GM18511 (cell line): ENCODE data around the gene TBL1XR1.

Source experiments
- ATAC-seq: cut with Tn5 transposase; IDR thresholded peaks from one replicate; pipeline ENCODE4 v1.9.1; 2021; ENCODE audit warnings: mild to moderate bottlenecking, moderate library complexity; ENCODE audit not compliant: unreplicated experiment

The TBL1XR1 gene

DNA sequence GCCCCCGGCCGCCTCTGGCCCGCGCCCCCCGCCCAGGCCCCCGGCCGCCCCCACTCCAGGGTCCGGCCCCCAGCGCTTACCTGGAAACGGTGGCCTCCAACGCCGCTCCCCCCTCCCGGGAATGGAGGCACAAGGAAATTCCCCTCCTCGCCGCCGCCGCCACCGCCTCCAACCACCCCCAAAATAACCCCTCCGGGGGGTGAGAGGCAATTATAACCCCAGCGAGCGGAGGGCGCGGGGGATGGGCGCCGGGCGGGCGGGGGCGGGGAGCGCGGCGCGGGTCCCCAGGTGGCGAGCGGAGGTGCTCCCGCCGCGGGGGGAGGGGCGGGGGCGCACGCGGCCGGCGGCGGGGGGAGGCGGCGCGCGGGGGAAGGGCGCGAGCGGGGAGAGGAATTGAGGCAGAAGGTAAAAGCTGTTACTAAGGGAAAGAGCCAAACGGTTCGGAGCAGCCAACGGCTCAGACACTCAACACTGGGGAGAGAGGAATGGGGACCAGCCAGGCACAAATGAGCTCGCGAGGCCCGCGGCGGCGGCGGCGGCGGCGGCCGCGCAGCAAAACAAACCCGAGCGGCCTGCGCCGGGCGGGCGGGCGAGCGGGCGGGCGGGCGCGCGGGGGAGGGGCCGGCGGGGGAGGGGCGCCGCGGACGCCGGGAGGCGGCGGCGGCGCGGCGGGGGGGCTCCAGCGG is at the start of gene TBL1XR1:
TSS of gene TBL1XR1 (minus strand) at position 442 of the 686 bp plus-strand sequence. CDS start 132,505 bp downstream, outside the sequence.
- ATAC-seq = peak; percentile 55

GRCh38 chr3:177245250-177245649 is 48.0 kb upstream of the TBL1XR1 start:
- ATAC-seq = no peak

DNA sequence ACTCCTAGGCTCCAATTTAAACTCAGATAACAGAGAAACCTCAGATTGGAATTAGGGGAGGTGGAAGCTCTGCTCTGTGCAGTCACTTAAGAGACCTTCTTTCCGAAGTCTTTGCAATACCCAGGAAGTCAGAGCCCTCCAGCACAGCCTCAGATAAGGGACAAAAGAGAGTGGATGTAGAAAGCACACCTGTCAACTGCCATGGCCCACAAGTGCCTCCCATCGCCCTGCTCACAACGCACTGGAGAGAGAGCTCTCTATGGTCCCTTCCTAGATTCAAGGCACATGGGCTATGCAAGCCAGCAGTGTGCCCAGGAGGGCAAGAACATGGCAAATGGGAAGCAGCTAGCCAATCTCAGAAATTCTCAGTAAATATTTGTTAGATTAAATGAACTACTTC is 47.3 kb upstream of the TBL1XR1 start:
- no peak for ATAC-seq

DNA sequence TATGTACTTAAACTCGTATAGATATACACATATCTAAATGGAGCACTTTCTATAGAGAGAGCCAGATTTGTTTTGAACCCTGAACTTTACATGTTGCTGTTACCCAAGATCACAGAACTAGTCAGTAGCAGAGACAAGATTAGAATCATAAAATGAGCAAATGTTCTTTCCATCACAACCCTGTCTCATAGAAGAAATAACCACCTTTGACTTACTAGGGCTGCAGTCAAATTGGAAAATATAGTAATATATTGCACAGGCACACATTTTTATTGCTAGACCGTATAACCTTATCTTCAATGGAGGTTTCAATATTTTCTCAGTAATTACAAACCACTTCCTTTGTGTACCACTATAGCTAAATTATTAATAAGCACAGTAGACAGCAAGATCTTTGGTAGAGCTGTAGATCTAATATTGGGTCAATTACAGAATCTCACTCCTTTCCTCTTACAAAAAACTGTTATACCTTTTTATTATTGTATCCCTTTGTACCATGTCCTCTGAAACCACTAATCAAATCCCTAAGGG is 41.5 kb upstream of the TBL1XR1 start:
- ATAC-seq = no peak

GRCh38 chr3:177237206-177237605 is 39.9 kb upstream of the TBL1XR1 start:
- ATAC-seq = no peak

DNA sequence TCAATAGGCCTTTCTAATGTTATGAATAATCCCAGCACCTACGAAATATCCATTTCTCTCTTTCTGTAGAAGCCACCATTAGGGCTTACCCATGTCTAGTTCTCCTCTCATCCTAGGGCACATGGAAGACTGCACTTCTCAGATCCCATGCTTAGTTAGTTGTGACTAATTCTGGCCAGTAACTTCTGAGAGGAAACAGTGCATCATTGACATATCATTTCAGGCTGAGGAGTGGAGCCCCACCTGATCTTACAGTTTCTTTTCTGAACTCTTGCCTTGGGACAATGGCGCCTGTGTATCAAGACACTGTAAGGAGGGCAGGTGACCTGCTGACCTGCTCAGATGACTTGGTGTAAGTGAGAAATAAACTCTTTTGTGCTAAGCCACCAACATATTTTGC is 39.4 kb upstream of the TBL1XR1 start:
- ATAC-seq = no peak

- no peak for ATAC-seq
These were observed 36.8 kb upstream of the TBL1XR1 start for GRCh38 chr3:177234121-177234520.

DNA sequence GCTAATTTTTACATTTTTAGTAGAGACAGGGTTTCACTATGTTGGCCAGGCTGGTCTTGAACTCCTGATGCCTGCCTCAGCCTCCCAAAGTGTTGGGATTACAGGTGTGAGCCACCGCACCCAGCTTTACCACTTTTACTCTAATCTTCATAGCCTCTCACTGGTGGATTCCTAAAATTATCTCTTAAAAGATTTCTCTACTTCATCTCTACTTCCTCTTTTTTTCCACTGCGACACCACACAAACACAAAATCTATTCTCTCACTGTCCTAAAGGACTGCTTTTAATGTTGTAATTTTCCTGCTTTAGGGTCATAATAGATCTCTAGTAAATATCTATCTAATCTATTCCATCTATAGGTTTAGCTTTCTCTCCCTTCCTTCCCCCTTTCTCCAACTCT is 34.0 kb upstream of the TBL1XR1 start:
- ATAC-seq = no peak

- no peak for ATAC-seq
These were observed 33.4 kb upstream of the TBL1XR1 start for GRCh38 chr3:177230641-177231040.

DNA sequence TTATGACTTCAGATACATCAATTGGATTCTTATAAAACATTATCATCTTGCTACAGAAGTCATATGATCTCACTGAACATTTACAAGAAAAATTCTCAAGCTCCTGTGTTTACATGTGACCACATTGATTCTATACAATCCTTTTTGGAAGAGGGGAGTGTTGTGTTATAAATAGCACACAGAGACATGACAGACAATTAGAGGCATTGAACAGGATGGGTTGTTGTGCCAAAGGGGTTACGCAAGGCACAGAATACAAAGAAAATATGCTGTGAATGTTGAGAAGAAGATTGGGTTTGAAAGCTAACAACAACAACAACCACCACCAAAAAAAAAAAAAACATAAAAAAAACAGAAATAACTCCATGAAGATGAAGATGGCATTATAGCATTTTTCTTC is 32.5 kb upstream of the TBL1XR1 start:
- ATAC-seq = no peak

DNA sequence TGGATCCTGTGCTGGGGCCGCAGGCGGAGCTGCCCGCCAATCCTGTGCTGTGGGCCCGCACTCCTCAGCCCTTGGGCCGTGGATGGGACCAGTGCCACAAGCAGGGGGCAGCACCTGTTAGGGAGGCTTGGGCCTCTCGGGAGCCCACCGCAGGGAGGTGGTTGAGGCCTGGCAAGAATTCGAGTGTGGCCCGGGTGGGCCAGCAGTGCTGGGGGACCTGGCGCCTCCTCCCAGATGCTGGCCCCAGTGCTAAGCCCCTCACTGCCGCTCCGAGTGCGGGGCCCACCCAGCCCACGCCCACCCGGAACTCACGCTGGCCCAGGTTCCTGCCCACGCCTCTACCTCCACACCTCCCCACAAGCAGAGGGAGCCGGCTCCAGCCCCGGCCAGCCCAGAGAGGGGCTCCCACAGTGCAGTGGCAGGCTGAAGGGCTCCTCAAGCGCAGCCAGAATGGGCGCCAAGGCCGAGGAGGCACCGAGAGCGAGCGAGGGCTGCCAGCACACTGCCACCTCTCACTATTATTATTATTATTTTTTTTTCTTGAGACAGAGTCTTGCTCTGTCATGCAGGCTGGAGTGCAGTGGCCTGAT is 31.4 kb upstream of the TBL1XR1 start:
- ATAC-seq = no peak

DNA sequence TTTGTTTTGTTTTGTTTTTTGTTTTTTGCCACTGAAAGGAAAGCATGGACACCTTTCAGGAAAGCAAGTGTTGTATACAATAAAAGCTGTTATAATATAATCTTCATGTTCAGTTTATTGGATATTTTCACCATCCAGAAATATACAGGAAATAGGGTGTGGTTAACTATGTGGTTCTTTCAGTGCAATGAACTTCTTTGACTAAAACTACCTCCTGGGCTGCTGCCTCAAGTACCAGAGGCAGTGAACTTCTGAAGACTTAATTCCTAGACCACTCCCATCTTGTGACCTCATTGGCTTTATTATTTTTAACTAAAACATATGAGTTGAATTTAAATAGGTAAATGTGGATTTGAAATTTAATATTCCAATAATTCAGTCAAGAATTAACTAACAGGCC is 27.1 kb upstream of the TBL1XR1 start:
- no peak for ATAC-seq

DNA sequence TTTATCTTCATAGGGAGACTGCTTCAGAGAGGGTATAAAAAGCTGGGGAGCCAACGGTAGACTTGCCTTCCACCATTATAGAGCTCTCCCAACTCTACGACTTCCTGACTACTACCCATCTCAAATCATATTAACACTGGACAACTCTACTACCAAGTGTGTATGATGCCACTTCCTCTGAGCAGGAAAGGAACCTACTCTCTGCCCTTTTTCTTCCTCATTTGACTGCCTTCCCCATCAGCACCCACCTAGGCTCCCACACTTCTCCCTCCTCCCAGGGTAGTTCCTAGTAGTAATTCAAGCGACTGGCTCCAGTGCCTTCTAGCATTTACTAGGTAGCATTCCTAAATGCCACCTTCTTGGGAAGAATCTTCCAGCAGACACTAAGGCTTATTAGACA is 24.5 kb upstream of the TBL1XR1 start:
- ATAC-seq = no peak

GRCh38 chr3:177220136-177220974 is 23.1 kb upstream of the TBL1XR1 start:
- no peak for ATAC-seq

DNA sequence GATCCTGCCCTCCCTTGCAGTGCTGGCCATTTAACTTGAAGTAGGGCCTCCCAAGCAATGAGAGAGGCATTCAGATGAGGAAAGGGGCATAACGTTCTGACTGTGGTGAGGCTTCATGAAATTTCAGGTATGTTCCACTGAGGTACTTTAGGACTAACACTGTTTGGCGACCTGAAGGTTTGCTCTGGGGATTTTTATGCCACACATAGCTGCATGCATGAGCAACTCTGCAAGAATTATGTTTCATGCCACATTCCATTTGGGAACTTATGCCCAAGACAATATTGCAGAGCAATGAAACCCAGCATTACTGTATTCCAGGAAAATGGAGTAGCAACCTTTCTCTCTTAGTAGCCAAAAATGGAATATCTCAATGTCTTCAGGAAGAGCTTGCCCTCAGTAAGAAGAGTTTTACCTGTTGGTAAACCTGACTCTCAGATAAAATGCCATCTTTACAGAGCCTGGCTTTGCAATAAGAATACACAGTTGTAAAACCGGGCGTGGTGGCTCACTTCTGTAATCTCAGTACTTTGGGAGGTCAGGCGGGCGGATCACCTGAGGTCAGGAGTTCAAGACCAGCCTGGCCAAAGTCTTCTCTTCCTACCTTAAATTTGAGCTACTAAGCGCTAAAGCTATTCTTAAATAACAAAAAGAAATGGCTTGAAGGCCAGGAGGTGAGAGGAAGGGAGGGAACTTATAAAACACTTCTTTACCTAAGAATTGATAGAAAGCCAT is 16.7 kb upstream of the TBL1XR1 start:
- no peak for ATAC-seq

DNA sequence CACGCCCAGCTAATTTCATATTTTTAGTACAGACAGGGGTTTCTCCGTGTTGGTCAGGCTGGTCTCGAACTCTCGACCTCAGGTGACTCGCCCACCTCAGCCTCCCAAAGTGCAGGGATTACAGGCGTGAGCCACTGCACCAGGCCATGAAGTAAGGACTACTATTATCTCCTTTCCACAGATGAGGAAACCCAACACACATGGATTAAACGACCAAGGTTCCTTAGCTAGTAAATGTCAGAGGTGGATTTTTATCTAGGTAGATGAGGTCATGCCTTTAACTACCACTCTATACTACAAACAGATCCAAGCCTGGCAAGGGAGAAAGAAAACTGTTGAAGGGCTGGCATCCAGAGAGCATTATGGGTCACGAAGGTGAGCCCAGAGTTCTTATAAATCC is 15.5 kb upstream of the TBL1XR1 start:
- ATAC-seq = no peak

DNA sequence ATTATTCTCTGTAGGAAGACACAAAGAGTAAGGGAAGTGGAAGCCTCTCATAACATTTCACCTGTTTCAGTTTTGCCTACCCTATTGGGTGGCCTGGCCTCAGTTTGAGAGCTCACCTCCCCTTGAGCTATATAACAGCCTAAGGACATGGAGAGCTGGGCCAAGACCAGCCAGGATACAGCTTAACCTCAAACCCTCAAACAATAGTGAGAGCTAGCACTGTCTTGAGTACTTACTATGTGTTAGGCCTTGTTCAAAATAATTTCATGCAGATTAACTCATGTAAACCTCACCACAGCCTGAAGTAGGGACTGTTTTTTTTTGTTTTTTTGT is 15.0 kb upstream of the TBL1XR1 start:
- ATAC-seq = no peak

- ATAC-seq = no peak
These were observed 14.4 kb upstream of the TBL1XR1 start for GRCh38 chr3:177211503-177212277.

DNA sequence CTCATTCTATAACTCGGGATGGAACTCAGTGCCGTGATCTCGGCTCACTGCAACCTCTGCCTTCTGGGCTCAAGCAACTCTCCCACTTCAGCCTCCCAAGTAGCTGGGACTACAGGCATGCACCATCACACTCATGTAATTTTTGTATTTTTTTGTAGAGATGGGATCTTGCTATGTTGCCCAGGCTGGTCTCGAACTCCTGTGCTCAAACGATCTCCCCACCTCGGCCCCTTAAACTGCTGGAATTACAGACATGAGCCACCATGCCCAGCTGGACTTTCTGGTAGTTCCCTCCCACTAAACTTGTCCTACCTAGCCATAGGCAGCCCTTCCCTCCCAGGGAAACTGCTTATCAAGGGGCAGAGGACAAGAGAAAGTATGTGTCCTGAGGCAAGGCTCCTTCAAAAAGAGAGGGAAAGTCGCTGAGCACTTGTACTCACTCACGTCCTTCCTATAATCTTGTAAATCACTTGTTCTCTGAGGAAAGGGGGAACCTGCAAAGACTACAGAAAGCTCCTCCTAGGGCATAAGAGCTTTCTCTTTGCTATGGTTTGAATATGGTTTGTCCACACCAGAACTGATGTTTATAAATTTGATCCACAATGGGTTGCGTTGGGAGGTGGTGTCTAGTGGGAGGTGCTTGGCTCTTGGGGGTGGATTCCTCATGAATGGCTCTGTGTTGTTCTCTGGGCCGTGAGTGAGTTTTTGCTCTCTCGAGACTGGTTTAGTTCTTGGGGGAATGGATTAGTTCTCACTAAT is 13.6 kb upstream of the TBL1XR1 start:
- ATAC-seq = no peak

GRCh38 chr3:177209509-177209908 is 12.2 kb upstream of the TBL1XR1 start:
- ATAC-seq = no peak
